MM.1S (cell line): ENCODE measurements around the gene AHCYL1.

Source experiments
- EZH2 ChIP-seq: fragments of 300-600 bp; sonication (generic); optimal IDR thresholded peaks from 2 replicates; pipeline ENCODE3; 2017; ENCODE audit warnings: low read depth, mild to moderate bottlenecking, antibody characterized with exemption, low read length, mixed read lengths
- EZH2phosphoT487 ChIP-seq: fragments of 300-600 bp; sonication (generic); IDR thresholded peaks from 2 replicates; pipeline ENCODE4 v1.6.1; 2018; ENCODE audit warnings: antibody characterized with exemption, low read length
- TF ChIP-seq, protein P1 (sequence below): fragments of 300-600 bp; sonication (generic); IDR thresholded peaks from 2 replicates; pipeline ENCODE4 v1.5.1; 2016; ENCODE audit warnings: antibody characterized with exemption, low read length, mixed read lengths

DNA sequence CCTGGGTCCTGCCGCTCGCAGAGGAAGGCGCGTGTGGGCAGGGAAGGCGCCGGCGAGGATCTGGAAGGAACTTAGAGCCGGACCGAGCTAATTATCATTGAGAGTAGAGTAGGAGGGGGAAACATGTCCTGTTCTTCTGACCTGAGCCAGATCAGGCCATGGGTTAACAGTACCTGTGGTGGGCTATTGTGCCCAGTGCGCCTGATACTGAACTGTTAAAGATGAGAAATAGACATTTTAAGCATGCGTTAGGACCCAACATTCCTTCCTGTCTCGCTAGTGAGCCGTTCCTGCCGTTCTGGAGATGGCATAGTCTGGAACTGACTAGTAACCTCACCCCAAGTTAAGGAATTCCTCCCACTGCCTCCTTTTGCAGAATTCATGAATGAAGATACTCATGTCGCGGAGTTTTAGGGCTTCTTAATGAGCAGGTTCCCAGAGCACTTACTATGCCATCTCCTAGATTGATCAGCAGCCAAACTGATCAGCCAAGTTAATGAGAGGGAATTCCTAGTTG, 50.7 kb downstream of the AHCYL1 start:
- TF ChIP-seq, protein P1, sequence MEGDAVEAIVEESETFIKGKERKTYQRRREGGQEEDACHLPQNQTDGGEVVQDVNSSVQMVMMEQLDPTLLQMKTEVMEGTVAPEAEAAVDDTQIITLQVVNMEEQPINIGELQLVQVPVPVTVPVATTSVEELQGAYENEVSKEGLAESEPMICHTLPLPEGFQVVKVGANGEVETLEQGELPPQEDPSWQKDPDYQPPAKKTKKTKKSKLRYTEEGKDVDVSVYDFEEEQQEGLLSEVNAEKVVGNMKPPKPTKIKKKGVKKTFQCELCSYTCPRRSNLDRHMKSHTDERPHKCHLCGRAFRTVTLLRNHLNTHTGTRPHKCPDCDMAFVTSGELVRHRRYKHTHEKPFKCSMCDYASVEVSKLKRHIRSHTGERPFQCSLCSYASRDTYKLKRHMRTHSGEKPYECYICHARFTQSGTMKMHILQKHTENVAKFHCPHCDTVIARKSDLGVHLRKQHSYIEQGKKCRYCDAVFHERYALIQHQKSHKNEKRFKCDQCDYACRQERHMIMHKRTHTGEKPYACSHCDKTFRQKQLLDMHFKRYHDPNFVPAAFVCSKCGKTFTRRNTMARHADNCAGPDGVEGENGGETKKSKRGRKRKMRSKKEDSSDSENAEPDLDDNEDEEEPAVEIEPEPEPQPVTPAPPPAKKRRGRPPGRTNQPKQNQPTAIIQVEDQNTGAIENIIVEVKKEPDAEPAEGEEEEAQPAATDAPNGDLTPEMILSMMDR, result no peak
- no peak for TF ChIP-seq EZH2
- TF ChIP-seq EZH2phosphoT487, result no peak
